AG09309 (cell line): Measurements from ENCODE around the gene DPP6.

Experiments
- DNase-seq: peaks from one replicate; pipeline ENCODE4 v3.0.0-alpha.2; 2010; ENCODE audit warnings: low read depth
- H3K4me3 ChIP-seq: 2 replicates; pipeline ENCODE4 v1.5.1; 2011; ENCODE audit warnings: mild to moderate bottlenecking, low read depth, low read length, moderate library complexity; ENCODE audit not compliant: control insufficient read depth
- TF ChIP-seq, protein P1 (sequence below): IDR thresholded peaks from 2 replicates; pipeline ENCODE4 v1.5.1; 2011; ENCODE audit warnings: mild to moderate bottlenecking, low read depth, low read length, inconsistent platforms; ENCODE audit not compliant: insufficient read depth, control insufficient read depth; ENCODE audit errors: missing control alignments

Gene DPP6

DNA sequence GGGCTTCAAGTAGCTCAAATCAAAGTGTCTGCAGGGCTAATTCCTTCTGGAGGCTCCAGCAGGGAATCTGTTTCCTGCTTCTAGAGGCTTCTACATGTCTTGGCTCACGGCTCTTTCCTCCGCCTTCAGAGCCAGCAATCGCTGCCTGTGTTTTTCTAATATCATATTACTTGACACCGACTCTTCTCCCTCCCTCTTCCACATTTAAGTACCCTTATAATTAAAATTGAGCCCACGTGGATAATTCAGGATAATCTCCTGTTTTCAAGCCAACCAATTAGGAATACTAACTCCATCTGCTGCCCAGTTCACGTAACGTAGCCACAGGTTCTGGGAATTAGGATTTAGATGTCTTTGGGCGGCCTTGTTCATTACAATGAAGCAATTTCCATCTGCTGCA lies 372.2 kb downstream of the DPP6 start:
- no peak overlapping the region for H3K4me3 ChIP-seq
- TF ChIP-seq, protein P1, sequence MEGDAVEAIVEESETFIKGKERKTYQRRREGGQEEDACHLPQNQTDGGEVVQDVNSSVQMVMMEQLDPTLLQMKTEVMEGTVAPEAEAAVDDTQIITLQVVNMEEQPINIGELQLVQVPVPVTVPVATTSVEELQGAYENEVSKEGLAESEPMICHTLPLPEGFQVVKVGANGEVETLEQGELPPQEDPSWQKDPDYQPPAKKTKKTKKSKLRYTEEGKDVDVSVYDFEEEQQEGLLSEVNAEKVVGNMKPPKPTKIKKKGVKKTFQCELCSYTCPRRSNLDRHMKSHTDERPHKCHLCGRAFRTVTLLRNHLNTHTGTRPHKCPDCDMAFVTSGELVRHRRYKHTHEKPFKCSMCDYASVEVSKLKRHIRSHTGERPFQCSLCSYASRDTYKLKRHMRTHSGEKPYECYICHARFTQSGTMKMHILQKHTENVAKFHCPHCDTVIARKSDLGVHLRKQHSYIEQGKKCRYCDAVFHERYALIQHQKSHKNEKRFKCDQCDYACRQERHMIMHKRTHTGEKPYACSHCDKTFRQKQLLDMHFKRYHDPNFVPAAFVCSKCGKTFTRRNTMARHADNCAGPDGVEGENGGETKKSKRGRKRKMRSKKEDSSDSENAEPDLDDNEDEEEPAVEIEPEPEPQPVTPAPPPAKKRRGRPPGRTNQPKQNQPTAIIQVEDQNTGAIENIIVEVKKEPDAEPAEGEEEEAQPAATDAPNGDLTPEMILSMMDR = no peak
- DNase-seq = no peak

DNA sequence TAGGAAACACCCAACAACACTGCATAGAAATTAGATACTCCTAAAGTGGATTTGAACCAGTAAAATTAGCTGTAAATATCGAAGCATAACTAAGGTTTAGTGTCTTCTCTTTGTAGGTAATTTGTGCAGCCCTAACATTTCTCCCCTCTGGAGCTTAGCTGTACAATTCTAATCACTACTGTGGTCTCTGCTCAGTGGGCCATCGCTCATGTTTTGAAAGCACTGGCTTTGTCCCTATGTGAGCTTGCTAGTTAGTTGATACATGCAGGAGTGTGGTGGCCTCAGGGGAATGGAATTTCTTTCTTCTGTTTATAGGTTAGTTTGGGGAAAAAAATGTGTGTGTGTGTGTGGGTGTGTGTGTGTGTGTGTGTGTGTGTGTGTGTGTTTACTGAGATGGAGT lies 373.1 kb downstream of the DPP6 start:
- no peak overlapping the region for H3K4me3 ChIP-seq
- TF ChIP-seq, protein P1 = no peak
- DNase-seq = no peak

DNA sequence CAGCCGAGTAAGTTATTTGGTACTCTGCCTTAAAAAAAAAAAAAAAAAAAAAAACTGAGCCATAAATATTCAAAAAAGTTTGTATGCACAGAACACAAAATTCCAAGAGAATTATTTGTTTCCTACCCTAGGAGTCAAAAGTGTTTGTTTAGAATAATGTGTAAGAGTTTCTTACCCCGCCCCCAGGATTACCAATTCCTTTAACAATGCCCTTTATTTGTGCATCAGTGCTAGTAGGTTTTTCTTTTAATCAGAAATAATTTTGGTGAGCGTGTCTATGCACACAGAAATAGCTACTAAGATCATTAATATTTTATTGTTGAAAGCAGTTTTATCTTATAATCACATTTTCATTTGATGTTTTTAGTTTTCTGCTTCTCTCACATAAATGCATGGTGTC lies 374.6 kb downstream of the DPP6 start:
- H3K4me3 ChIP-seq = no peak overlapping the region
- TF ChIP-seq, protein P1 = no peak
- no peak for DNase-seq

DNA sequence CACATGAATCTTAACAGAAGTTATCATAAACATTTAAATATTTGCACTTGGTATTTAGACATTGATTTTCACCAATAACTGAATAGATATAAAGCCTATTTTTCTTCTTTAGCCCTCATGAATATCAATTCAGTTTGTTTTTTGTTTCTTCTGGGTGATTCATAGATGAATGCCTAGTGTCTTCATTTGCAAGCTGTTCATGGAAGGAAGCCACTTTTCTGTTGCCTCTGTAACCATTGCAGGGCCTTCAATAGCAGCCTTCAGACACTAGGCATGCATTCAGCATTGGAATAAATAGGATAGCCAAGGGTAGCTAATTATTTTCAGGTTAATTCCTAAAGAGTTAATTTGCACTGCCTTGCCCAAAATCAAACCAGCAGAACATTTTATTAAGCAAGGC lies 375.3 kb downstream of the DPP6 start:
- TF ChIP-seq, protein P1 = no peak
- no peak overlapping the region for H3K4me3 ChIP-seq

DNA sequence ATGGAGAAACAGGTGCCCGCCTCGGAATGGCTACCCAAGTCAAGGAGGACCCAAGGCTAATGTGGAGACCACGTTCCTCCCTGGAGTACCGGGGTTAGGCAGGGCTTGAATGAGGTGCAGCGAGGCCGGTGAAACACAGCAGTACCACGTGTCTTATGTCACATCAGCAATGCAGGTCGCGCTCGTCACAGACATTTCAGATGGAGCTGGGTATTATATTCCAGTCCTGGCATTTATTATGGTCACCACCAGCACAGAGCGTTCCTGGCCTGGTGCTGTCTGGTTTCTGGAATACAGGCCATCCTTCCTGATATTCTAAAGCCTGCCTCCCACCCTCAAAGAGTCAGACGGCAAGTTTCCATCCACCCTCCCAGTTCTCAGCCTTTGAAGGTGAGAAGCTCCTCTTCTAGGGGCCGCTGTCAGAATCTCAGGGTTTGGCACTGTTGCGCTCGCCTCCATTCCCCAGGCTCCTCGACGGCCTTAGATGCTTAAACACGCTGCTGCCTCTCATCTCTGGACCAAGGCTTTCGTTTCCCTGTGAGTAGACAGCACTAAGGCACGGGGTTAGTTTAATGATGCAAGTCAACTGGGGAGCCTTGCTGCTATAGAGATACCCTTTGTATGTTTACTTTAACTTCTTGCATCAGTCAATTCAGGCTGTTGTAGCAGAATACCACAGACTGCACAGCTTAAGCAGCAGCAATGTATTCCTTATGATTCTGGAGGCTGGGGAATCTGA lies 377.6 kb downstream of the DPP6 start:
- H3K4me3 ChIP-seq = no peak overlapping the region
- TF ChIP-seq, protein P1 = no peak
- no peak for DNase-seq

More for the DNA sequence above, 375.3 kb downstream of the DPP6 start:
- DNase-seq = no peak

DNA sequence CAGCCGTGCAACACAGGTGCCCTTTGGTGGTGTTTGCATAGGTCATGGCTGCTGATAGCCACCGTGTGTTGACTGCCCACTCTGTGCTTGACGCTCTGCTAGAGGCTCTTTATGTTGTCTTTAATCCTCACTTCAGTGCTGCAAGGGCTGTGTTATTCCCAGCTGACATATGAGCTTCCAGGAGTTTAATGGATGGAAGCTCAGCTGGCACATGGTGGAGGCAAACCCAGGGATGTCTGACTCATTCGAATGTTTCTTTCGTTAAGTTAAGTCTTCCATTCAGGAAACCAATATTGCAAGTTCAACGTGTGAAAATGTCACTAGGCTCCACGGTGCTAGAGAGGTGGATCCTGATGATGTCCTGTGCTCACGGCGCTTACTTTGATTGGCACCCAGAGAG lies 378.4 kb downstream of the DPP6 start:
- TF ChIP-seq, protein P1 = no peak
- no peak overlapping the region for H3K4me3 ChIP-seq
- no peak for DNase-seq
